Tibial nerve (tissue), 4 donors: ENCODE measurements around the gene SLC16A8. TPM values are rescaled to one million over a fixed set of nuclear protein-coding genes. Genes with fewer than 3 reads are reported as not detected.

Experiments used
- DNase-seq, 2 donors: peaks; one replicate each; pipeline ENCODE4 v3.0.0-alpha.2; 2019; ENCODE audit warnings: low spot score in 2 of 2
- H3K27ac ChIP-seq, 4 donors: fragments of 200-600 bp; sonication (generic) in 3 of 4; one replicate each; pipeline ENCODE4 v1.5.1; 2017 to 2019; ENCODE audit warnings: mild to moderate bottlenecking in 1 of 4
- H3K27me3 ChIP-seq, 2 donors: fragments of 200-600 bp; sonication (generic) in 1 of 2; one replicate each; pipeline versions ENCODE4 v1.5.1 to v1.6.0; 2017 to 2019
- H3K36me3 ChIP-seq, 3 donors: fragments of 200-600 bp; sonication (generic); one replicate each; pipeline ENCODE4 v1.5.1; 2018 to 2019
- H3K4me1 ChIP-seq, 4 donors: fragments of 200-600 bp; sonication (generic) in 3 of 4; one replicate each; pipeline ENCODE4 v1.5.1; 2017 to 2019
- H3K4me3 ChIP-seq, 4 donors: fragments of 200-600 bp; sonication (generic) in 3 of 4; one replicate each; pipeline ENCODE4 v1.5.1; 2017 to 2019; ENCODE audit warnings: mild to moderate bottlenecking in 1 of 4, moderate library complexity in 1 of 4
- H3K9me3 ChIP-seq, 4 donors: fragments of 200-600 bp; sonication (generic) in 3 of 4; one replicate each; pipeline ENCODE4 v1.5.1; 2017 to 2019
- EP300 ChIP-seq, 2 donors: sonication (generic); formaldehyde crosslinking; IDR thresholded peaks; one replicate each; pipeline ENCODE4 v1.6.1; 2017; ENCODE audit warnings: antibody characterized with exemption in 2 of 2, mild to moderate bottlenecking in 1 of 2
- POLR2A ChIP-seq, 2 donors: fragments of 450-650 bp; IDR thresholded peaks; one replicate each; pipeline ENCODE4 v1.6.1; 2017; ENCODE audit warnings: antibody characterized with exemption in 2 of 2, mild to moderate bottlenecking in 2 of 2, moderate library complexity in 2 of 2
- WGBS, 2 donors: methylation state at CpG; one replicate each; pipeline ENCODE4 v1.1.5; 2018; 5-methylcytosine and 5-hydroxymethylcytosine counted together
- total RNA-seq, 4 donors: library from RNA; depleted of rRNA; stranded (reverse); fragments of >200 nt; gene quantifications; one replicate each; pipeline ENCODE4 v1.1.0, GENCODE V29; 2016
- TF ChIP-seq, protein P1 (sequence below), 5 experiments: fragments of 200-600 bp in 3 of 5; fragments of 450-650 bp in 2 of 5; sonication (generic) in 3 of 5; IDR thresholded peaks; one replicate each; pipeline ENCODE4 v1.5.1; 2016 to 2019; ENCODE audit warnings: antibody characterized with exemption in 5 of 5, mild to moderate bottlenecking in 3 of 5, moderate library complexity in 2 of 5

SLC16A8 gene
- total RNA-seq, 4 donors from 2014 or later: 0.98 to 1.8 (median 1.4) TPM

- no peaks in the 10 kb centered on the region for H3K9me3 ChIP-seq
- H3K27me3 ChIP-seq: no peaks in the 10 kb centered on the region
- H3K4me1 ChIP-seq: peaks cover 0 to 32% (median 10%) of the 10 kb centered on the region in 4 donors
- no peak overlapping the region for H3K4me3 ChIP-seq
- H3K27ac ChIP-seq: peak overlapping the region in 3 of 4 donors; percentile 10 to 55 (median 17)
- DNase-seq: no peak
- H3K36me3 ChIP-seq: peaks cover 0 to 7% (median 0%) of the 10 kb centered on the region in 3 donors
- 66 to 82% methylated on average over 17 of the region's 17 CpGs for WGBS, 2 donors
- TF ChIP-seq EP300 (IDR thresholded peaks at IDR 0.05) (no peak), POLR2A (IDR thresholded peaks at IDR 0.05) (no peak)
- TF ChIP-seq, protein P1, sequence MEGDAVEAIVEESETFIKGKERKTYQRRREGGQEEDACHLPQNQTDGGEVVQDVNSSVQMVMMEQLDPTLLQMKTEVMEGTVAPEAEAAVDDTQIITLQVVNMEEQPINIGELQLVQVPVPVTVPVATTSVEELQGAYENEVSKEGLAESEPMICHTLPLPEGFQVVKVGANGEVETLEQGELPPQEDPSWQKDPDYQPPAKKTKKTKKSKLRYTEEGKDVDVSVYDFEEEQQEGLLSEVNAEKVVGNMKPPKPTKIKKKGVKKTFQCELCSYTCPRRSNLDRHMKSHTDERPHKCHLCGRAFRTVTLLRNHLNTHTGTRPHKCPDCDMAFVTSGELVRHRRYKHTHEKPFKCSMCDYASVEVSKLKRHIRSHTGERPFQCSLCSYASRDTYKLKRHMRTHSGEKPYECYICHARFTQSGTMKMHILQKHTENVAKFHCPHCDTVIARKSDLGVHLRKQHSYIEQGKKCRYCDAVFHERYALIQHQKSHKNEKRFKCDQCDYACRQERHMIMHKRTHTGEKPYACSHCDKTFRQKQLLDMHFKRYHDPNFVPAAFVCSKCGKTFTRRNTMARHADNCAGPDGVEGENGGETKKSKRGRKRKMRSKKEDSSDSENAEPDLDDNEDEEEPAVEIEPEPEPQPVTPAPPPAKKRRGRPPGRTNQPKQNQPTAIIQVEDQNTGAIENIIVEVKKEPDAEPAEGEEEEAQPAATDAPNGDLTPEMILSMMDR (IDR thresholded peaks at IDR 0.05): no peak
Measured at GRCh38 chr22:38106814-38107578, 23.0 kb upstream of the SLC16A8 start.

DNA sequence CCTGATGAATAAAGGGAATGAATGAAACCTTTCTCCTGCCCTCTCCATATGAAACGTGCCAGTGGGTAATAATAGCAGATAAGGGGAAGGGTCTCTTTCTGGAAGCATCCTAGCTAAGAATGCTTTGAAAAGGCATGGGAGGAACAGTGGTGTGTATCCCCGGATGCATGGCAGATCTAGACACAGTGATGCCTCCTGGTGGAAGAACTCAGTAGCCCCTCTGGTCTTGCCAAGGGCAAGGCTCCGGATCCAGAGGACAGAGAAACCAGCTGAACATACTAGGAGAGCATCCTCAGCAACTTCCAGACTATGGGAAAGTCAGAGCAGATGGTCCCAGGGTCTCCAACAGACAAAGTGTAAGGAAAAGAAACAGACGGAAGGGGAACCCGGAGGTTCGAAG is 20.1 kb upstream of the SLC16A8 start:
- peaks cover 0 to 14% (median 6%) of the 10 kb centered on the region in 4 donors for H3K4me1 ChIP-seq
- H3K4me3 ChIP-seq: no peak overlapping the region
- DNase-seq: no peak
- H3K36me3 ChIP-seq: no peaks in the 10 kb centered on the region
- TF ChIP-seq EP300 (IDR thresholded peaks at IDR 0.05): no peak
- no peak for TF ChIP-seq POLR2A (IDR thresholded peaks at IDR 0.05)
- TF ChIP-seq, protein P1 (IDR thresholded peaks at IDR 0.05): peak in 2 of 5 experiments; percentile 11 to 13
- H3K27me3 ChIP-seq: no peaks in the 10 kb centered on the region
- no peak overlapping the region for H3K27ac ChIP-seq
- WGBS, 2 donors: 66 to 75% methylated on average over 6 of the region's 6 CpGs
- H3K9me3 ChIP-seq: no peaks in the 10 kb centered on the region

GRCh38 chr22:38103641-38104040 is 19.7 kb upstream of the SLC16A8 start:
- no peak overlapping the region for H3K27ac ChIP-seq
- H3K4me3 ChIP-seq: no peak overlapping the region
- H3K27me3 ChIP-seq: no peaks in the 10 kb centered on the region
- TF ChIP-seq, protein P1 (IDR thresholded peaks at IDR 0.05): no peak
- TF ChIP-seq EP300 (IDR thresholded peaks at IDR 0.05) (no peak), POLR2A (IDR thresholded peaks at IDR 0.05) (no peak)
- no peaks in the 10 kb centered on the region for H3K36me3 ChIP-seq
- DNase-seq: no peak
- H3K9me3 ChIP-seq: no peaks in the 10 kb centered on the region
- peaks cover 0 to 14% (median 6%) of the 10 kb centered on the region in 4 donors for H3K4me1 ChIP-seq
- 76 to 77% methylated on average over 8 of the region's 8 CpGs for WGBS, 2 donors

DNA sequence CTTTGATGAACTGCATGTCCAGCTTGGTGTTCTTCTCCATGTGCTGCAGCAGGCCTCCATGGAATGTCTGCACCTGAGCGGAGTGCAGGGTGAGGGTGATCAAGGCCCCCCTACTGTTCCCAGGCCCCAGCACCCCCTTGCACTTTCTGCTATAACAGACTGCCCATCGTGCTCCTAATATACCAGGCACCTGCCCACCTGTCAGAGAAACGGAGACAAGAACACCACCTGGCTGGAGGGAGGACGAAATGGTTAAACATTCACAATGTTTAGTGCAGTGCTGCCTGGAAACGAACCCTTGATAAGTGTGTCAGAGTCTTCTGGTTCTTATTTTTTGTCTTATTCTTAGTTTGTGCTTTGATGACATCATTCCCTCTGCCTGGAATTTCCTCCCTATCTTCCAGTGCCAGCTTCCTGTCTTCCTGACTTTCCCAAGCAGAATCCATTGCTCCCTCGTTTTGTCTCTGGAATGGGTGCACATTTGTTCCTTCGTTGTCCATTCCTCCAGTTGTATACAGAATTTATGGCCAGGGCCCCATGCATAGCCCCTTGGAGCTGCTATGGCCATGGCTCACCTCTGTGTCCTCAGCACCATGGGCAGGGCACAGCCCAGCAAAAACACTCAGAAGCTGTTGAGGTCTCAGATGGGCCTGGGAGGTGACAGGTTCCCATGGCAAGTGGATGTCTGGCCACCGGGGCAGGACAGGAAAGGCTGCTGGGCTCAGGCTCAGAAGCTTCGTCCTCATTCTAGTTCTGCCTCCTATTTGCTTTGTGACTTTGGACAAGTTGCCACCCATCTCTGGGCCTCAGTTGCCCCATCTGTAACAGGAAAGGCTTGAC is 14.6 kb upstream of the SLC16A8 start:
- no peaks in the 10 kb centered on the region for H3K27me3 ChIP-seq
- no peak overlapping the region for H3K27ac ChIP-seq
- DNase-seq: no peak
- no peaks in the 10 kb centered on the region for H3K36me3 ChIP-seq
- WGBS, 2 donors: 54 to 55% methylated on average over 8 to 9 of the region's 9 CpGs
- no peak overlapping the region for H3K4me3 ChIP-seq
- no peak for TF ChIP-seq POLR2A (IDR thresholded peaks at IDR 0.05)
- no peak for TF ChIP-seq EP300 (IDR thresholded peaks at IDR 0.05)
- TF ChIP-seq, protein P1 (IDR thresholded peaks at IDR 0.05): no peak
- no peaks in the 10 kb centered on the region for H3K9me3 ChIP-seq
- H3K4me1 ChIP-seq: peaks cover 0 to 13% (median 0%) of the 10 kb centered on the region in 4 donors
